Smooth muscle cell (in vitro differentiated cells): Measurements from ENCODE around the gene PSMA3. TPM values are rescaled to one million over a fixed set of nuclear protein-coding genes. Genes with fewer than 3 reads are reported as not detected.

Experiments used
- DNase-seq: peaks from one replicate; lab custom pipeline; 2025; ENCODE audit not compliant: unreplicated experiment; lab: John Stamatoyannopoulos, UW
- H2AFZ ChIP-seq: fragments of 200-600 bp; sonication (generic); 2 replicates; pipeline ENCODE4 v1.6.0; 2016; ENCODE audit warnings: antibody characterized with exemption, low read depth, mild to moderate bottlenecking
- H3F3A ChIP-seq: fragments of 200-600 bp; sonication (generic); 2 replicates; pipeline ENCODE4 v1.6.0; 2017; ENCODE audit warnings: antibody characterized with exemption, low read depth
- H3K27ac ChIP-seq: fragments of 200-600 bp; sonication (generic); 2 replicates; pipeline ENCODE4 v1.5.1; 2016; ENCODE audit warnings: low read depth, mild to moderate bottlenecking
- H3K27me3 ChIP-seq: fragments of 200-600 bp; sonication (generic); 2 replicates; pipeline ENCODE4 v1.6.1; 2016; ENCODE audit warnings: low read depth, mild to moderate bottlenecking
- H3K36me3 ChIP-seq: fragments of 200-600 bp; sonication (generic); 2 replicates; pipeline ENCODE4 v1.5.1; 2016; ENCODE audit warnings: low read depth
- H3K4me1 ChIP-seq: fragments of 200-600 bp; sonication (generic); 2 replicates; pipeline ENCODE4 v1.5.1; 2016; ENCODE audit warnings: low read depth
- H3K4me2 ChIP-seq: fragments of 200-600 bp; sonication (generic); 2 replicates; pipeline ENCODE4 v1.6.0; 2016; ENCODE audit warnings: mild to moderate bottlenecking
- H3K4me3 ChIP-seq: fragments of 200-600 bp; sonication (generic); 2 replicates; pipeline ENCODE4 v1.5.1; 2016; ENCODE audit warnings: mild to moderate bottlenecking
- H3K79me2 ChIP-seq: fragments of 200-600 bp; sonication (generic); 2 replicates; pipeline ENCODE4 v1.6.0; 2016; ENCODE audit warnings: low read depth, mild to moderate bottlenecking
- H3K9ac ChIP-seq: fragments of 200-600 bp; sonication (generic); 2 replicates; pipeline ENCODE4 v1.6.0; 2016; ENCODE audit warnings: low read depth
- H3K9me3 ChIP-seq: fragments of 200-600 bp; sonication (generic); replicated peaks from 2 replicates; pipeline ENCODE4 v1.5.1; 2016; ENCODE audit warnings: low read depth
- H4K20me1 ChIP-seq: fragments of 200-600 bp; sonication (generic); 2 replicates; pipeline ENCODE4 v1.6.0; 2016; ENCODE audit warnings: low read depth
- WGBS: methylation state at CpG from one replicate; pipeline ENCODE4 v1.1.7; 2016; ENCODE audit warnings: low lambda C conversion rate; 5-methylcytosine and 5-hydroxymethylcytosine counted together
- polyA plus RNA-seq: library from polyadenylated mRNA; unstranded; fragments of >200 nt; fragmentation: Nextera tagmentation; extraction: Ambion mirVana; gene quantifications from 2 replicates; pipeline ENCODE4 v1.2.1, GENCODE V29; 2016
- total RNA-seq: library from RNA; depleted of rRNA; stranded (reverse); fragments of >200 nt; gene quantifications from 2 replicates; pipeline ENCODE4 v1.2.3, GENCODE V29; 2014
- TF ChIP-seq, protein P1 (sequence below): fragments of 200-600 bp; sonication (generic); IDR thresholded peaks from 2 replicates; pipeline ENCODE4 v1.5.1; 2017; ENCODE audit warnings: borderline replicate concordance, mild to moderate bottlenecking, antibody characterized with exemption; ENCODE audit not compliant: insufficient read depth, poor library complexity, severe bottlenecking

Gene PSMA3
- total and polyA plus RNA-seq, 2 experiments from 2014 or later: 133 to 189 TPM

DNA sequence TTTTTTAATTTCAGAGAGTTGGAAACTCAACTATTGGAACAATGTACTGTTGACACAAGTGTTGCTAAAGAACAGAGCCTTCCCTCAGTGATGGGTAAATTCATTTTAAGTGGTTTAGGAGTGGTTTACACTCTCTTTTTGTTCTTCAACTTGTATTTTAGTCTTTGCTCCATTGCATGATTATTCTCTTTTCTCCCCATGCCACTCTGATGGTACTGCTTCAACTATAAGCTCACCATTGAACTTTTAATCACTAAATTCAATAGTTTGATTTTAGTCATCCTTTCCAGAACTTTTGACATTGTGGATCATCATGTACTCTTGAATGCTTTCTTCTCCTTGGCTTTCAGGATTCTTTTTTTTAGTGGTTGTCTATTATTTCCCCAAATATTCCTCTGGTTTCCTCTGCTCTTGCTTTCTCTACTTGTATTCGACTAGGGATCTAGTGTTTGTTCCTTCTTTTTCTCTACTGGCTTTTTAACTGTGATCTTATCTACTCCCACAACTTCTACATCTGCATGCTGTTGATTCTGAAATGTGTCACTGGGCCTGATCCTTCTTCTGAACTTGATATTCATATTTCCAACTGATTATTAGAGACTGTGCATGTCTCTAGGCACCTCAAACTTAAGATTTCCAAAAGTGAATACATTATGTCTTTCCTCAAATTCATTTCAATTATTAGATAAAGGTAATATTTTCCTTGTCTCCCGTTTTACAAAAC, 29.3 kb upstream of the PSMA3 start:
- H3K4me1 ChIP-seq: no peaks in the 10 kb centered on the region
- 98% methylated on average over 2 of the region's 2 CpGs for WGBS
- TF ChIP-seq, protein P1, sequence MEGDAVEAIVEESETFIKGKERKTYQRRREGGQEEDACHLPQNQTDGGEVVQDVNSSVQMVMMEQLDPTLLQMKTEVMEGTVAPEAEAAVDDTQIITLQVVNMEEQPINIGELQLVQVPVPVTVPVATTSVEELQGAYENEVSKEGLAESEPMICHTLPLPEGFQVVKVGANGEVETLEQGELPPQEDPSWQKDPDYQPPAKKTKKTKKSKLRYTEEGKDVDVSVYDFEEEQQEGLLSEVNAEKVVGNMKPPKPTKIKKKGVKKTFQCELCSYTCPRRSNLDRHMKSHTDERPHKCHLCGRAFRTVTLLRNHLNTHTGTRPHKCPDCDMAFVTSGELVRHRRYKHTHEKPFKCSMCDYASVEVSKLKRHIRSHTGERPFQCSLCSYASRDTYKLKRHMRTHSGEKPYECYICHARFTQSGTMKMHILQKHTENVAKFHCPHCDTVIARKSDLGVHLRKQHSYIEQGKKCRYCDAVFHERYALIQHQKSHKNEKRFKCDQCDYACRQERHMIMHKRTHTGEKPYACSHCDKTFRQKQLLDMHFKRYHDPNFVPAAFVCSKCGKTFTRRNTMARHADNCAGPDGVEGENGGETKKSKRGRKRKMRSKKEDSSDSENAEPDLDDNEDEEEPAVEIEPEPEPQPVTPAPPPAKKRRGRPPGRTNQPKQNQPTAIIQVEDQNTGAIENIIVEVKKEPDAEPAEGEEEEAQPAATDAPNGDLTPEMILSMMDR: no peak
- no peaks in the 10 kb centered on the region for H4K20me1 ChIP-seq
- peaks cover 3% of the 10 kb centered on the region for H3K79me2 ChIP-seq
- H3K27me3 ChIP-seq: no peaks in the 10 kb centered on the region
- H3K4me2 ChIP-seq: no peak overlapping the region
- no peak overlapping the region for H3K27ac ChIP-seq
- no peak for DNase-seq
- H3K36me3 ChIP-seq: peaks cover 18% of the 10 kb centered on the region
- no peak overlapping the region for H3K4me3 ChIP-seq
- H3K9me3 ChIP-seq: no peaks in the 10 kb centered on the region
- H3F3A ChIP-seq: no peaks in the 10 kb centered on the region
- H2AFZ ChIP-seq: no peak overlapping the region
- H3K9ac ChIP-seq: no peak overlapping the region

GRCh38 chr14:58216544-58216943, 28.1 kb upstream of the PSMA3 start:
- H3F3A ChIP-seq: no peaks in the 10 kb centered on the region
- 65% methylated on average over 2 of the region's 2 CpGs for WGBS
- no peak for DNase-seq
- H3K27me3 ChIP-seq: no peaks in the 10 kb centered on the region
- H3K4me3 ChIP-seq: no peak overlapping the region
- peak overlapping the region; percentile 27 for H3K27ac ChIP-seq
- peaks cover 3% of the 10 kb centered on the region for H3K79me2 ChIP-seq
- no peak overlapping the region for H3K4me2 ChIP-seq
- no peaks in the 10 kb centered on the region for H3K9me3 ChIP-seq
- no peaks in the 10 kb centered on the region for H4K20me1 ChIP-seq
- H3K9ac ChIP-seq: no peak overlapping the region
- no peaks in the 10 kb centered on the region for H3K4me1 ChIP-seq
- H2AFZ ChIP-seq: no peak overlapping the region
- peaks cover 18% of the 10 kb centered on the region for H3K36me3 ChIP-seq
- TF ChIP-seq, protein P1: no peak

- H3K36me3 ChIP-seq: peaks cover 17% of the 10 kb centered on the region
- no peak overlapping the region for H3K4me2 ChIP-seq
- no peak overlapping the region for H3K9ac ChIP-seq
- no peaks in the 10 kb centered on the region for H3F3A ChIP-seq
- H3K27me3 ChIP-seq: no peaks in the 10 kb centered on the region
- no peaks in the 10 kb centered on the region for H4K20me1 ChIP-seq
- H3K4me1 ChIP-seq: no peaks in the 10 kb centered on the region
- no peak for DNase-seq
- no peak overlapping the region for H3K27ac ChIP-seq
- 99% methylated on average over 5 of the region's 5 CpGs for WGBS
- TF ChIP-seq, protein P1: no peak
- no peaks in the 10 kb centered on the region for H3K79me2 ChIP-seq
- no peak overlapping the region for H2AFZ ChIP-seq
- H3K4me3 ChIP-seq: no peak overlapping the region
- no peaks in the 10 kb centered on the region for H3K9me3 ChIP-seq
Measured at GRCh38 chr14:58227096-58227819, 17.4 kb upstream of the PSMA3 start.
